Measurements from ENCODE around the gene PTPRE. TPM values are rescaled to one million over a fixed set of nuclear protein-coding genes. Genes with fewer than 3 reads are reported as not detected.

Gene PTPRE
- total and polyA plus RNA-seq, 7 donors, result 0.48 to 4.5 (median 2.7) TPM

GRCh38 chr10:128084364-128084763, 177.5 kb downstream of the PTPRE start:
- ATAC-seq (no peak), DNase-seq (no peak)
- H3K27ac ChIP-seq, result no peak overlapping the region
- no peak overlapping the region for H3K4me3 ChIP-seq
- no peaks in the 10 kb centered on the region for H3K9me3 ChIP-seq
- WGBS, 3 donors, result 79 to 90% (median 89%) methylated on average over 10 of the region's 10 CpGs
- intact Hi-C loops (cut with DNase I), result no loop called here
- peaks cover 0 to 10% (median 0%) of the 10 kb centered on the region in 3 donors for H3K27me3 ChIP-seq (ENCODE audit: insufficient read depth in 3 of 3, low read length in 2 of 3)
- H3K36me3 ChIP-seq (ENCODE audit: insufficient read depth in 1 of 2, low read depth in 1 of 2), result peaks cover 0 to 4% of the 10 kb centered on the region in 2 donors
- no peaks in the 10 kb centered on the region for H3K4me1 ChIP-seq
- TF ChIP-seq, protein P1, sequence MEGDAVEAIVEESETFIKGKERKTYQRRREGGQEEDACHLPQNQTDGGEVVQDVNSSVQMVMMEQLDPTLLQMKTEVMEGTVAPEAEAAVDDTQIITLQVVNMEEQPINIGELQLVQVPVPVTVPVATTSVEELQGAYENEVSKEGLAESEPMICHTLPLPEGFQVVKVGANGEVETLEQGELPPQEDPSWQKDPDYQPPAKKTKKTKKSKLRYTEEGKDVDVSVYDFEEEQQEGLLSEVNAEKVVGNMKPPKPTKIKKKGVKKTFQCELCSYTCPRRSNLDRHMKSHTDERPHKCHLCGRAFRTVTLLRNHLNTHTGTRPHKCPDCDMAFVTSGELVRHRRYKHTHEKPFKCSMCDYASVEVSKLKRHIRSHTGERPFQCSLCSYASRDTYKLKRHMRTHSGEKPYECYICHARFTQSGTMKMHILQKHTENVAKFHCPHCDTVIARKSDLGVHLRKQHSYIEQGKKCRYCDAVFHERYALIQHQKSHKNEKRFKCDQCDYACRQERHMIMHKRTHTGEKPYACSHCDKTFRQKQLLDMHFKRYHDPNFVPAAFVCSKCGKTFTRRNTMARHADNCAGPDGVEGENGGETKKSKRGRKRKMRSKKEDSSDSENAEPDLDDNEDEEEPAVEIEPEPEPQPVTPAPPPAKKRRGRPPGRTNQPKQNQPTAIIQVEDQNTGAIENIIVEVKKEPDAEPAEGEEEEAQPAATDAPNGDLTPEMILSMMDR (IDR thresholded peaks at IDR 0.05), result no peak

- TF ChIP-seq, protein P1 (IDR thresholded peaks at IDR 0.05), result no peak
- ATAC-seq, result no peak
Observed at GRCh38 chr10:128084991-128085390, 178.1 kb downstream of the PTPRE start.

GRCh38 chr10:128086003-128086863, 179.3 kb downstream of the PTPRE start:
- no peak for ATAC-seq
- TF ChIP-seq, protein P1 (IDR thresholded peaks at IDR 0.05), result no peak
- no peak for DNase-seq
- 62 to 69% (median 66%) methylated on average over 10 of the region's 10 CpGs for WGBS, 3 donors
- Histone ChIP-seq H3K4me1 (no peaks in the 10 kb centered on the region), H3K27me3 (ENCODE audit: insufficient read depth in 3 of 3, low read length in 2 of 3) (peaks cover 0 to 14% (median 0%) of the 10 kb centered on the region in 3 donors), H3K36me3 (ENCODE audit: insufficient read depth in 1 of 2, low read depth in 1 of 2) (peaks cover 0 to 4% of the 10 kb centered on the region in 2 donors), H3K4me3 (no peak overlapping the region), H3K27ac (no peak overlapping the region), H3K9me3 (no peaks in the 10 kb centered on the region)
- intact Hi-C loops (cut with DNase I), result no loop called here

More at GRCh38 chr10:128084991-128085390, 178.1 kb downstream of the PTPRE start:
- Histone ChIP-seq H3K27me3 (ENCODE audit: insufficient read depth in 3 of 3, low read length in 2 of 3) (peaks cover 0 to 14% (median 0%) of the 10 kb centered on the region in 3 donors), H3K9me3 (no peaks in the 10 kb centered on the region), H3K4me1 (no peaks in the 10 kb centered on the region), H3K27ac (no peak overlapping the region), H3K4me3 (no peak overlapping the region), H3K36me3 (ENCODE audit: insufficient read depth in 1 of 2, low read depth in 1 of 2) (peaks cover 0 to 4% of the 10 kb centered on the region in 2 donors)
- intact Hi-C loops (cut with DNase I), result no loop called here
- DNase-seq, result no peak
- 90 to 92% (median 90%) methylated on average over 8 of the region's 8 CpGs for WGBS, 3 donors

DNA sequence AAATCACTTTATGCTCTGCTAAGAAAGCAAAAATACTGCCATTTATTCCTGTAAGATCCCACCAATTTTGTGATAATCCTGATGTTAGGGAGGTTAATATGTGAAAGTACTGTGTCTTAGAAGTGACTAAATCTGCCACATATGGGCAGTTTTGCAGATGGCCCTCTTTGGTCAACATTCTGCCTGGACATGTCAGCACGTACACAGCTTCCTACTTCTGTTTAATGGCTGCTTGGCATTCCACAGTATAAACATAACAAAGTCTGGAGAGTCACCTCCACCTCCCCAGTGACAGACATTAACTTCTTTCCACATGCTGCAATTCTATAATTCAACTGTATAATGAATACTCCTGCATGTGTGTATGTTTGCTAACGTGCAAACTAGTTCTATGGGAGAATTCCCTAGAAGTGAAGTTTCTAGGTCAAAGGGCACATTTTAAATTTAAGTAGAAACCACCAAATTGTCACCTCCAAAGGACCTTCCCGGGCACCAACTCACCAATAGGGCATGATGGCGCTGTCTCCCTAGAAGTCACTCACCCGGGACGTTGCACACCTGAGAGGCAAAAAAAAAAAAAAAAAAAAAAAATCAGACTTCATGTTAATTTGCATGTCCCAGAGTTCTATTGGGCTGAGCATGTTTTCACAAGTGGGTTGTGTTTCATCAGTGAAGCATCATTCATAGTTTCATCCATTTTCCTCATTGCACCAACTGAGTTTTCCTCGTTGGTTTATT, 180.4 kb downstream of the PTPRE start:
- intact Hi-C loops (cut with DNase I), result no loop called here
- 73 to 79% (median 78%) methylated on average over 7 of the region's 7 CpGs for WGBS, 3 donors
- TF ChIP-seq, protein P1 (IDR thresholded peaks at IDR 0.05), result no peak

More for the DNA sequence above, 180.4 kb downstream of the PTPRE start:
- Histone ChIP-seq H3K27ac (no peak overlapping the region), H3K4me1 (no peaks in the 10 kb centered on the region), H3K36me3 (ENCODE audit: insufficient read depth in 1 of 2, low read depth in 1 of 2) (peaks cover 0 to 4% of the 10 kb centered on the region in 2 donors), H3K27me3 (ENCODE audit: insufficient read depth in 3 of 3, low read length in 2 of 3) (peaks cover 0 to 14% (median 2%) of the 10 kb centered on the region in 3 donors), H3K9me3 (no peaks in the 10 kb centered on the region), H3K4me3 (no peak overlapping the region)
- no peak for DNase-seq
- ATAC-seq, result no peak
